Measurements from ENCODE around the gene INPP5A. TPM values are rescaled to one million over a fixed set of nuclear protein-coding genes. Genes with fewer than 3 reads are reported as not detected.

Gene INPP5A
- total and polyA plus RNA-seq, 2 experiments from 2014 or later, result 41.2 to 53.6 TPM

DNA sequence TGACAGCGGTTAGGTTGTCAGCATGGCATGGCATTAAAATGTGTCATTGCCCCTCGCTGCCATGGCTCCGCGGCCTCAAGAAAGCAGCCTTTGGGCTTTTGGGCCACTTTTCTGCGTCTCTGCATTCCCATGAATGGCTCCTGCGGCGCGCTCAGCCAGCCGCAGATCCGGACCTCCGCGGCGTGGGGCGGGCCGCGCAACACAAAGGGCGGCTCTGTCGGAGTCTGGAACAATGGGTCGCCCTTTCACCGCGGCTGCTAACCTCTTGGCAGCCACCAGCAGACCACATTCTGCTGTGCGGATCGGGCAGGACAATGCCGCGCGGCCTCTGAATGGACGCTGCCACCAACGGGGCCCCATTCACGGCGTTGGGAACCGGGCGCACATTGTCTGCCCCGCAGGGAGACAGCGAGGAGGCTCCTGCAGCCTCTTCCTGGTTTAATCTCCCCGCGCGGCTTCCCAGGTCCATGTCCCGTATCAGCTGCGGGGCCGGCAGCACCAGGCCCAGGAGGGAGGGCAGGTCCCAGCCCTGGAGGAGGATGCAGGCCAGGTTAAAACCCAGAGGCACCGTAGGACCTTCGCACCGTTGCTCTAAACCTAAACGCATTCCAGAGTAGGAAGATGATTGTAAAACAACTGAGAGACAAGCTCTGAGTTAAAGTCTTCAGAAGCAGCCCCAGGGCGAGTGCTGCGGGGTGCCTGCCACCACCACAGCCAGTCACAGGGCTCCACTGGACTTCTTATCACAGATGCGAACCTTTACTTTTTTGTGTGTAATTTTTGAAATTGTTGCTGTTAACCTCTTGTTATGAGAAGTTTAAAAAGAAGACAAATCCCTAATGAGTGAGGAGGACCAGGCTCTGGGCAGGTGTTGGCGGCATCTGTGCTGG, 176.8 kb downstream of the INPP5A start:
- H3K4me3 ChIP-seq, result no peak overlapping the region
- H3K27ac ChIP-seq, result no peak overlapping the region
- WGBS (ENCODE audit: low lambda C conversion rate, missing lambda C conversion rate), result 68% methylated on average over 47 of the region's 48 CpGs
- H3K79me2 ChIP-seq, result no peaks in the 10 kb centered on the region
- H3K9me3 ChIP-seq (ENCODE audit: low read depth), result no peaks in the 10 kb centered on the region
- no peaks in the 10 kb centered on the region for H3K9me2 ChIP-seq (replicated peaks; ENCODE audit: insufficient read depth)
- no peak overlapping the region for H3K4me2 ChIP-seq
- no peaks in the 10 kb centered on the region for H3K4me1 ChIP-seq (ENCODE audit: insufficient read depth)
- DNase-seq (ENCODE audit: low spot score), result no peak
- H3K36me3 ChIP-seq (replicated peaks; ENCODE audit: insufficient read depth, low read depth), result no peaks in the 10 kb centered on the region
- no peak overlapping the region for H2AFZ ChIP-seq
- TF ChIP-seq EZH2phosphoT487 (IDR thresholded peaks at IDR 0.05; ENCODE audit: low read depth, severe bottlenecking, unreplicated experiment), result no peak
- TF ChIP-seq, protein P1, sequence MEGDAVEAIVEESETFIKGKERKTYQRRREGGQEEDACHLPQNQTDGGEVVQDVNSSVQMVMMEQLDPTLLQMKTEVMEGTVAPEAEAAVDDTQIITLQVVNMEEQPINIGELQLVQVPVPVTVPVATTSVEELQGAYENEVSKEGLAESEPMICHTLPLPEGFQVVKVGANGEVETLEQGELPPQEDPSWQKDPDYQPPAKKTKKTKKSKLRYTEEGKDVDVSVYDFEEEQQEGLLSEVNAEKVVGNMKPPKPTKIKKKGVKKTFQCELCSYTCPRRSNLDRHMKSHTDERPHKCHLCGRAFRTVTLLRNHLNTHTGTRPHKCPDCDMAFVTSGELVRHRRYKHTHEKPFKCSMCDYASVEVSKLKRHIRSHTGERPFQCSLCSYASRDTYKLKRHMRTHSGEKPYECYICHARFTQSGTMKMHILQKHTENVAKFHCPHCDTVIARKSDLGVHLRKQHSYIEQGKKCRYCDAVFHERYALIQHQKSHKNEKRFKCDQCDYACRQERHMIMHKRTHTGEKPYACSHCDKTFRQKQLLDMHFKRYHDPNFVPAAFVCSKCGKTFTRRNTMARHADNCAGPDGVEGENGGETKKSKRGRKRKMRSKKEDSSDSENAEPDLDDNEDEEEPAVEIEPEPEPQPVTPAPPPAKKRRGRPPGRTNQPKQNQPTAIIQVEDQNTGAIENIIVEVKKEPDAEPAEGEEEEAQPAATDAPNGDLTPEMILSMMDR (IDR thresholded peaks at IDR 0.05; ENCODE audit: poor library complexity), result no peak
- TF ChIP-seq EZH2 (IDR thresholded peaks at IDR 0.05; ENCODE audit: borderline replicate concordance), result no peak
- no peaks in the 10 kb centered on the region for H3K27me3 ChIP-seq
- no peaks in the 10 kb centered on the region for H4K20me1 ChIP-seq (ENCODE audit: insufficient read depth, poor library complexity, severe bottlenecking)

DNA sequence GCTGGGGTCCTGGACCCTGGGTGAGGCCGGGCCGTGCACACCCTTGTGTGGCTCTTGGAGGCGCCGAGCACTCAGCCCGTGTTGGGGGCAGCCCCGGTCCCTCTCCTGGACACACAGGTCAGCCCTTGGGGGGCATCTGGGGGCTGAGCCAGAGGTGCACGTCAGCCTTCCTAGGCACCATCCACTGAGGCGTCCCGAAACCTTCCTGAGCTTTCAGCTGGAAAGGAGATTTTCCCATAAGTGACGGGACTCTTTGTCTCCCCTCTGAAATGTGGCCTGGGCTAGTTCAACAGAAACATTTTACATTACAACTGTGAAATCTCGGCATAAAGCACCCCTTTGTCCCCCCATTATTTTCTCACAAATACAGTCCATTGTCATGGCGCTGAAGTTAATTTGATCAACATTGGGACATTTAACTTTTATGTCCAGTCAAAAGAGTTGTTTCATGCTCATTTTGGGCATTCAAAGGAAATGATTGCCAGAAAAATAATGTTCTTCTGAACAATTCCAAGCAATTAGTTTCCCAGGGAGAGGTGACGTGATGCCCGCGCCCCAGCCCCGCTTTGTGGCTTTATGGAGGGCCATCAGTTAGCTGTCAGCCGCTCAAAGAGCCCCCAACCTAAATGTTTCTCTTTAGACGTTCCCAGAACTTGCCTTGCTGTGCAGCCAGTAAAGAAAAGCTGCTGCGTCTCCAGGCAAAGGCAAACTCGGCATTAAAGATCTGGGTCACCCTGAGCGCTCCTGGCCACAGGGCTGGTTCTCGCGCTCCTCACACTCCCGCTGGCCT, 177.6 kb downstream of the INPP5A start:
- no peak for TF ChIP-seq EZH2phosphoT487 (IDR thresholded peaks at IDR 0.05; ENCODE audit: low read depth, severe bottlenecking, unreplicated experiment)
- no peak for TF ChIP-seq EZH2 (IDR thresholded peaks at IDR 0.05; ENCODE audit: borderline replicate concordance)

DNA sequence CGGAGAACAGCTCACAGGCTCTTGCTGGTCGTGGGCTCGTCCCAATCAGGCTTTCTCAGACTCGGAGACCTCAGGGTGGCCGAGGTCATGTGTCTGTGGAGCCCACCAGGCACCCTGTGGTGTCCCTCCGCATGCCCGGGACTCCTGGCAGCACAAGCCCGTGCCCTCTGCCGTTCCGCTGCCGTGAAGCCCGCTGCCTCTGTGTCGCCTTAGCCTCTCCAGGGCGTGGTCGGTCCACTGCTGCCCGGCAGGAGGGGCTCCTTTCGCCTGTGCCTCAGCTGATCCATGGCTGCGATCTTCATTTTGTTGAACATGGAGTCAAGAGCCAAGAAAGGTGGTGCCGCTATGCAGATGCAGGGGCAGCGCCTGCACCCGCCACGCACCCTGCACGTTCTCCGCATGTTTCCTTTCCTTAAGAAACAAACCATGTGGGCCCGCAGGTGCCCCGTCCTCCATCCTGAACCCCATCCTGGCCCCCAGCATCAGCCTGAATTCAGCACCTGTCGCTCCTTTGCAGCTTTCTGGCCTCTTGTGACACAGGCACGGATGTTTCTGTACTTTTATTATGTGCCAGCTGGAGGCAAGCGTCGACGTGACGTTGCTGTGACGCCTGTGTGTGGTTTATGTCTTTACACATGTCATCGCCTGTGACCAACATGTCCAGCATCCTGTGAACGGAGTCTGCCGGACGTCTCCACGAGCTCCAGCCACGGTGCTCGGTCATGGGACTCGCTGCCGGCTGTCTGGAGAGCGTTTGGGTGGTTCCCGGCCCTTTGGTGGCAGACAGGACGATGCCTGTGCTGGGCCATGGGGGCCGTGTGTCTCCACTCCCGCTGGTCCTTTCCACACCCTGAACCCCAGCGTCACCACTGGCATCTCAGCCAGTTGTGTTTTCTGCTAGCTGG, 178.4 kb downstream of the INPP5A start:
- Histone ChIP-seq H3K4me3 (no peak overlapping the region), H3K4me2 (no peak overlapping the region), H3K79me2 (no peaks in the 10 kb centered on the region), H3K27ac (no peak overlapping the region), H2AFZ (no peak overlapping the region), H3K9me3 (ENCODE audit: low read depth) (no peaks in the 10 kb centered on the region), H3K9me2 (replicated peaks; ENCODE audit: insufficient read depth) (no peaks in the 10 kb centered on the region), H3K36me3 (replicated peaks; ENCODE audit: insufficient read depth, low read depth) (no peaks in the 10 kb centered on the region), H3K27me3 (no peaks in the 10 kb centered on the region), H3K4me1 (ENCODE audit: insufficient read depth) (no peaks in the 10 kb centered on the region), H4K20me1 (ENCODE audit: insufficient read depth, poor library complexity, severe bottlenecking) (no peaks in the 10 kb centered on the region)
- 93% methylated on average over 48 of the region's 48 CpGs for WGBS (ENCODE audit: low lambda C conversion rate, missing lambda C conversion rate)
- DNase-seq (ENCODE audit: low spot score), result no peak
- TF ChIP-seq EZH2phosphoT487 (IDR thresholded peaks at IDR 0.05; ENCODE audit: low read depth, severe bottlenecking, unreplicated experiment), result no peak

More for the DNA sequence above, 177.6 kb downstream of the INPP5A start:
- Histone ChIP-seq H3K27me3 (no peaks in the 10 kb centered on the region), H3K9me2 (replicated peaks; ENCODE audit: insufficient read depth) (no peaks in the 10 kb centered on the region), H3K4me2 (no peak overlapping the region), H3K27ac (no peak overlapping the region), H3K4me1 (ENCODE audit: insufficient read depth) (no peaks in the 10 kb centered on the region), H4K20me1 (ENCODE audit: insufficient read depth, poor library complexity, severe bottlenecking) (no peaks in the 10 kb centered on the region), H3K4me3 (no peak overlapping the region), H2AFZ (no peak overlapping the region), H3K36me3 (replicated peaks; ENCODE audit: insufficient read depth, low read depth) (no peaks in the 10 kb centered on the region), H3K9me3 (ENCODE audit: low read depth) (no peaks in the 10 kb centered on the region), H3K79me2 (no peaks in the 10 kb centered on the region)
- 94% methylated on average over 23 of the region's 24 CpGs for WGBS (ENCODE audit: low lambda C conversion rate, missing lambda C conversion rate)
- DNase-seq (ENCODE audit: low spot score), result no peak
